Endothelial cell of umbilical vein (primary cell): ENCODE measurements around the gene CACNA2D3. TPM values are rescaled to one million over a fixed set of nuclear protein-coding genes. Genes with fewer than 3 reads are reported as not detected.

Source experiments
- BruUV-seq: library from RNA; stranded (reverse); fragments of 400-500 nt; replicated peaks from 2 replicates; lab custom pipeline; 2021; lab: Mats Ljungman, UMichigan
- CTCF ChIA-PET: fragments of 300-600, 350-600 bp; sonication (Branson Sonifier 250); formaldehyde crosslinking; loops from one replicate; lab custom pipeline; 2021; ENCODE audit warnings: antibody characterized with exemption, inconsistent platforms; lab: Charles Lee
- POLR2A ChIA-PET: fragments of 300-600, 350-600 bp; sonication (Branson Sonifier 250); formaldehyde crosslinking; loops from one replicate; lab custom pipeline; 2021; ENCODE audit warnings: antibody characterized with exemption, inconsistent platforms; lab: Charles Lee
- DNase-seq: peaks from one replicate; pipeline ENCODE4 v3.0.0-alpha.2; 2011; ENCODE audit warnings: low read depth, low spot score
- FAIRE-seq: peaks from 2 replicates; lab custom pipeline; 2011; peaks lifted over from hg19 to GRCh38; lab: Jason Lieb, UNC
- H2AFZ ChIP-seq: 2 replicates; pipeline ENCODE4 v1.6.0; 2012; ENCODE audit warnings: low read depth, low read length, control low read depth, inconsistent platforms
- H3K27ac ChIP-seq: 2 replicates; pipeline ENCODE4 v1.5.1; 2011; ENCODE audit warnings: low read depth, mild to moderate bottlenecking, control low read depth, low read length, moderate library complexity; ENCODE audit not compliant: insufficient read depth
- H3K27me3 ChIP-seq, 2 experiments: 2 replicates each; pipeline versions ENCODE4 v1.6.0 to v1.6.1; 2011; ENCODE audit warnings: low read length in 2 of 2, mixed read lengths in 1 of 2; ENCODE audit not compliant: control insufficient read depth in 2 of 2, insufficient read depth in 2 of 2
- H3K36me3 ChIP-seq, 2 experiments: 2 replicates in 1 of 2; 3 replicates in 1 of 2; pipeline ENCODE4 v1.5.1; 2011; ENCODE audit warnings: low read length in 2 of 2, mild to moderate bottlenecking in 1 of 2, moderate library complexity in 1 of 2; ENCODE audit not compliant: control insufficient read depth in 2 of 2, insufficient read depth in 2 of 2; ENCODE audit errors: extremely low read depth in 1 of 2
- H3K4me1 ChIP-seq: 3 replicates; pipeline ENCODE4 v1.5.1; 2011; ENCODE audit warnings: mild to moderate bottlenecking, low read length; ENCODE audit not compliant: control insufficient read depth, insufficient read depth; ENCODE audit errors: extremely low read depth
- H3K4me2 ChIP-seq: 2 replicates; pipeline ENCODE4 v1.6.1; 2011; ENCODE audit warnings: low read length, control low read depth, mixed read lengths; ENCODE audit not compliant: insufficient read depth
- H3K4me3 ChIP-seq, 3 experiments: fragments of 200-600 bp in 1 of 3; sonication (generic), shearing (Covaris generic) in 1 of 3; replicated peaks in 1 of 3; 2 replicates each; pipeline ENCODE4 v1.5.1; 2011 to 2016; ENCODE audit warnings: control low read depth in 3 of 3, low read length in 3 of 3, mild to moderate bottlenecking in 2 of 3, inconsistent platforms in 1 of 3, low read depth in 1 of 3, moderate library complexity in 1 of 3; ENCODE audit not compliant: insufficient read depth in 1 of 3
- H3K79me2 ChIP-seq: 2 replicates; pipeline ENCODE4 v1.6.0; 2012; ENCODE audit warnings: low read length, inconsistent platforms; ENCODE audit not compliant: control insufficient read depth, insufficient read depth
- H3K9ac ChIP-seq: replicated peaks from 2 replicates; pipeline ENCODE3; 2011; ENCODE audit warnings: low read length, control low read depth; ENCODE audit not compliant: insufficient read depth; ENCODE audit errors: extremely low read depth
- H3K9me1 ChIP-seq: replicated peaks from 3 replicates; pipeline ENCODE4 v1.6.0; 2011; ENCODE audit warnings: mild to moderate bottlenecking, low read length; ENCODE audit not compliant: control insufficient read depth, insufficient read depth; ENCODE audit errors: extremely low read depth
- H3K9me3 ChIP-seq: replicated peaks from 2 replicates; pipeline ENCODE4 v1.5.1; 2012; ENCODE audit warnings: low read length, inconsistent platforms; ENCODE audit not compliant: control insufficient read depth, insufficient read depth
- H4K20me1 ChIP-seq: replicated peaks from 2 replicates; pipeline ENCODE3; 2011; ENCODE audit warnings: mild to moderate bottlenecking, low read length; ENCODE audit not compliant: control insufficient read depth, insufficient read depth; ENCODE audit errors: extremely low read depth
- CTCF ChIP-seq, 2 donors: IDR thresholded peaks; 1 replicate in 1 of 2; 2 replicates in 1 of 2; pipeline ENCODE4 v1.5.1; 2011; ENCODE audit warnings: low read length in 2 of 2, mild to moderate bottlenecking in 2 of 2, moderate library complexity in 2 of 2, control low read depth in 1 of 2, inconsistent platforms in 1 of 2, low read depth in 1 of 2; ENCODE audit not compliant: insufficient read depth in 1 of 2; ENCODE audit errors: extremely low read depth in 1 of 2
- EZH2 ChIP-seq: IDR thresholded peaks from 2 replicates; pipeline ENCODE4 v1.6.1; 2012; ENCODE audit warnings: borderline replicate concordance, low read depth, mild to moderate bottlenecking, moderate library complexity, low read length, inconsistent platforms; ENCODE audit not compliant: severe bottlenecking
- FOS ChIP-seq: IDR thresholded peaks from 2 replicates; pipeline ENCODE4 v1.6.1; 2011; ENCODE audit warnings: mild to moderate bottlenecking, low read length, moderate library complexity, borderline replicate concordance; ENCODE audit not compliant: insufficient read depth
- GATA2 ChIP-seq: IDR thresholded peaks from 2 replicates; pipeline ENCODE4 v1.7.0; 2011; ENCODE audit warnings: low read depth, mild to moderate bottlenecking, moderate library complexity, mixed read lengths, low read length; ENCODE audit not compliant: insufficient read length, insufficient read depth
- POLR2AphosphoS5 ChIP-seq: IDR thresholded peaks from 2 replicates; pipeline ENCODE4 v1.6.1; 2012; ENCODE audit warnings: low read depth, mild to moderate bottlenecking, control low read depth, low read length, moderate library complexity; ENCODE audit not compliant: insufficient read depth
- dilution Hi-C: fragments of 300-500 bp; cut with MboI; formaldehyde crosslinking; loops from one replicate; pipeline ENCODE4 v1.15.0; 2019; ENCODE audit warnings: low sequenced_read_pairs; ENCODE audit not compliant: extremely low pct_ligation_motif_present
- intact Hi-C: fragments of 100-400 bp; cut with micrococcal nuclease; formaldehyde crosslinking; loops from one replicate; pipeline ENCODE4 v1.10.0; 2022
- polyA plus RNA-seq, 4 experiments: library from polyadenylated mRNA; depleted of rRNA in 3 of 4; stranded (reverse) in 3 of 4; unstranded in 1 of 4; fragments of >200 nt; gene quantifications; 2 replicates each; pipeline versions ENCODE4 v1.2.1 to v1.2.3, GENCODE V29; 2011 to 2012; ENCODE audit warnings: missing spikeins in 1 of 4
- total RNA-seq: library from RNA; stranded (reverse); gene quantifications from 2 replicates; pipeline ENCODE4 v1.2.3, GENCODE V29; 2021
- TF ChIP-seq, protein P1 (sequence below): IDR thresholded peaks from 2 replicates; pipeline ENCODE4 v1.6.1; 2011; ENCODE audit not compliant: insufficient read depth, insufficient read length

Gene CACNA2D3
- total and polyA plus RNA-seq, 2 donors (not counting 3 experiments of a cell fraction or from before 2014, with no cell fraction given), result not detected

- dilution Hi-C loops, result no loop called here
- Histone ChIP-seq H3K27ac (no peak overlapping the region), H3K9ac (no peak overlapping the region), H2AFZ (no peak overlapping the region), H3K4me2 (no peak overlapping the region), H3K36me3 (no peaks in the 10 kb centered on the region), H3K4me1 (no peaks in the 10 kb centered on the region), H3K4me3 (no peak overlapping the region), H3K27me3 (no peaks in the 10 kb centered on the region), H3K9me3 (peaks cover 9% of the 10 kb centered on the region), H3K79me2 (no peaks in the 10 kb centered on the region), H4K20me1 (no peaks in the 10 kb centered on the region), H3K9me1 (no peaks in the 10 kb centered on the region)
- TF ChIP-seq EZH2 (no peak), FOS (no peak), GATA2 (no peak), POLR2AphosphoS5 (no peak)
- ChIA-PET CTCF (no interaction called here), POLR2A (no interaction called here)
- no TSS peak for BruUV-seq
- no peak for DNase-seq
- intact Hi-C loops, result no loop called here
- FAIRE-seq, result no peak
Measured at GRCh38 chr3:54223063-54223462, 100.7 kb downstream of the CACNA2D3 start.

DNA sequence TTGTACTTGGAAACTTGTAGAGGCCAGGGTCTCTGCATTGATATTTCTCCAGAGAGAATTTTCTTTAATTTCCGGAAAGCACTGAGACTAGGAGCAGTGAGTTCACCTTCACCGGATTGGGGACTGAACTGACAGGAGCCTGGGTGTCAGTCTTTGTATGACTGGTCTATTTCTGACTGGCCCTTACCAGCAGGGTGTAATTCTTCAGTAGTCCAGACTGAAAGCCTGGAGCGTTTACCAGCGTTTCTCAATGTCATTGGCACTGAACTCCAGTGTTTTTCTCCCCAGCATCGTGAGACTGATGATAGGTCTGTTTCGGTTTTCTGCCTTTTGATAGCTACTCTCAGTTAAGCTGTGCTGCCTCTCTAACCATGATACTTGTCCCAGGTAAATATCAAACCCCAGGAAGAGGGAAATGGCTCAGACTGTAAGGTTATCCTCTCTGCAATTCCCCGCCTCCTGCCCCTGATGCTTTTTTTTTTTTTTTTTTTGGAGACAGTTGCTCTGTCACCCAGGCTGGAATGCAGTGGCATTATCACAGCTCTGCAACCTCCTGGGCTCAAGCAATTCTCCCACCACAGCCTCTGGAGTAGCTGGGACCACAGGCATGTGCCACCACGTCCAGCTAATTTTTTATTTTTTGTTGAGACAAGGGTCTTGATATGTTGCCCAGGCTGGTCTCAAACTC lies 103.6 kb downstream of the CACNA2D3 start:
- no peak for FAIRE-seq
- peaks cover 2% of the 10 kb centered on the region for H3K9me3 ChIP-seq
- dilution Hi-C loops (no loop called here), intact Hi-C loops (no loop called here)
- CTCF ChIA-PET, result no interaction called here
- no peak overlapping the region for H3K4me3 ChIP-seq
- H2AFZ ChIP-seq, result no peak overlapping the region
- TF ChIP-seq, protein P1, sequence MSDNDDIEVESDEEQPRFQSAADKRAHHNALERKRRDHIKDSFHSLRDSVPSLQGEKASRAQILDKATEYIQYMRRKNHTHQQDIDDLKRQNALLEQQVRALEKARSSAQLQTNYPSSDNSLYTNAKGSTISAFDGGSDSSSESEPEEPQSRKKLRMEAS, result no peak
- TF ChIP-seq CTCF (IDR thresholded peaks at IDR 0.05; ENCODE audit: extremely low read depth in 1 of 2, insufficient read depth in 1 of 2, low read depth in 1 of 2, low read length in 2 of 2), result no peak
- no TSS peak for BruUV-seq
- H3K36me3 ChIP-seq, result no peaks in the 10 kb centered on the region
- no peak overlapping the region for H3K4me2 ChIP-seq
- no peaks in the 10 kb centered on the region for H3K9me1 ChIP-seq
- no peaks in the 10 kb centered on the region for H4K20me1 ChIP-seq
- POLR2A ChIA-PET, result no interaction called here
- DNase-seq, result no peak
- no peaks in the 10 kb centered on the region for H3K79me2 ChIP-seq
- H3K4me1 ChIP-seq, result no peaks in the 10 kb centered on the region
- no peak overlapping the region for H3K27ac ChIP-seq
- no peak overlapping the region for H3K9ac ChIP-seq
- H3K27me3 ChIP-seq, result no peaks in the 10 kb centered on the region
